Measurements from ENCODE around the gene FAM83D.

The FAM83D gene

GRCh38 chr20:38927902-38928578 lies 1.8 kb downstream of the FAM83D start:
- Histone ChIP-seq H3K4me1 (ENCODE audit: control insufficient read depth, insufficient read depth, low read length) (peaks cover 5% of the 10 kb centered on the region), H3K9ac (ENCODE audit: low read length) (no peak overlapping the region), H3K27me3 (ENCODE audit: control insufficient read depth, insufficient read depth, low read length) (no peaks in the 10 kb centered on the region), H3K27ac (ENCODE audit: low read depth, low read length) (no peak overlapping the region), H3K4me3 (ENCODE audit: low read length) (peak overlapping the region; percentile 35), H3K36me3 (ENCODE audit: control insufficient read depth, insufficient read depth, low read length) (no peaks in the 10 kb centered on the region)

- H3K9ac ChIP-seq (ENCODE audit: low read length): no peak overlapping the region
- H3K27me3 ChIP-seq (ENCODE audit: control insufficient read depth, insufficient read depth, low read length): no peaks in the 10 kb centered on the region
- H3K4me1 ChIP-seq (ENCODE audit: control insufficient read depth, insufficient read depth, low read length): peaks cover 5% of the 10 kb centered on the region
- no peak overlapping the region for H3K4me3 ChIP-seq (ENCODE audit: low read length)
- no peaks in the 10 kb centered on the region for H3K36me3 ChIP-seq (ENCODE audit: control insufficient read depth, insufficient read depth, low read length)
- H3K27ac ChIP-seq (ENCODE audit: low read depth, low read length): no peak overlapping the region
Measured at GRCh38 chr20:38930242-38930569, 4.0 kb downstream of the FAM83D start.

- Histone ChIP-seq H3K4me1 (ENCODE audit: control insufficient read depth, insufficient read depth, low read length) (peaks cover 1% of the 10 kb centered on the region), H3K27ac (ENCODE audit: low read depth, low read length) (no peak overlapping the region), H3K4me3 (ENCODE audit: low read length) (no peak overlapping the region), H3K27me3 (ENCODE audit: control insufficient read depth, insufficient read depth, low read length) (no peaks in the 10 kb centered on the region), H3K36me3 (ENCODE audit: control insufficient read depth, insufficient read depth, low read length) (no peaks in the 10 kb centered on the region), H3K9ac (ENCODE audit: low read length) (no peak overlapping the region)
Measured at GRCh38 chr20:38931984-38932383, 5.8 kb downstream of the FAM83D start.

GRCh38 chr20:38932457-38933120 lies 6.4 kb downstream of the FAM83D start:
- H3K4me1 ChIP-seq (ENCODE audit: control insufficient read depth, insufficient read depth, low read length): no peaks in the 10 kb centered on the region
- H3K27ac ChIP-seq (ENCODE audit: low read depth, low read length): peak overlapping the region; percentile 30
- H3K4me3 ChIP-seq (ENCODE audit: low read length): no peak overlapping the region

GRCh38 chr20:38934530-38934929 lies 8.3 kb downstream of the FAM83D start:
- Histone ChIP-seq H3K27ac (ENCODE audit: low read depth, low read length) (no peak overlapping the region), H3K4me1 (ENCODE audit: control insufficient read depth, insufficient read depth, low read length) (no peaks in the 10 kb centered on the region), H3K9ac (ENCODE audit: low read length) (no peak overlapping the region), H3K27me3 (ENCODE audit: control insufficient read depth, insufficient read depth, low read length) (no peaks in the 10 kb centered on the region), H3K4me3 (ENCODE audit: low read length) (no peak overlapping the region), H3K36me3 (ENCODE audit: control insufficient read depth, insufficient read depth, low read length) (peaks cover 2% of the 10 kb centered on the region)

More at GRCh38 chr20:38932457-38933120, 6.4 kb downstream of the FAM83D start:
- H3K27me3 ChIP-seq (ENCODE audit: control insufficient read depth, insufficient read depth, low read length): no peaks in the 10 kb centered on the region
- no peaks in the 10 kb centered on the region for H3K36me3 ChIP-seq (ENCODE audit: control insufficient read depth, insufficient read depth, low read length)
- H3K9ac ChIP-seq (ENCODE audit: low read length): no peak overlapping the region

GRCh38 chr20:38935285-38935684 lies 9.1 kb downstream of the FAM83D start:
- no peaks in the 10 kb centered on the region for H3K27me3 ChIP-seq (ENCODE audit: control insufficient read depth, insufficient read depth, low read length)
- H3K27ac ChIP-seq (ENCODE audit: low read depth, low read length): no peak overlapping the region
- H3K4me1 ChIP-seq (ENCODE audit: control insufficient read depth, insufficient read depth, low read length): no peaks in the 10 kb centered on the region
- H3K4me3 ChIP-seq (ENCODE audit: low read length): no peak overlapping the region
- peaks cover 2% of the 10 kb centered on the region for H3K36me3 ChIP-seq (ENCODE audit: control insufficient read depth, insufficient read depth, low read length)
- H3K9ac ChIP-seq (ENCODE audit: low read length): no peak overlapping the region

GRCh38 chr20:38935967-38936407 lies 9.8 kb downstream of the FAM83D start:
- peaks cover 2% of the 10 kb centered on the region for H3K36me3 ChIP-seq (ENCODE audit: control insufficient read depth, insufficient read depth, low read length)
- H3K27ac ChIP-seq (ENCODE audit: low read depth, low read length): no peak overlapping the region
- H3K27me3 ChIP-seq (ENCODE audit: control insufficient read depth, insufficient read depth, low read length): no peaks in the 10 kb centered on the region
- no peaks in the 10 kb centered on the region for H3K4me1 ChIP-seq (ENCODE audit: control insufficient read depth, insufficient read depth, low read length)
- H3K9ac ChIP-seq (ENCODE audit: low read length): no peak overlapping the region
- no peak overlapping the region for H3K4me3 ChIP-seq (ENCODE audit: low read length)

GRCh38 chr20:38937000-38937399 lies 10.8 kb downstream of the FAM83D start:
- H3K4me1 ChIP-seq (ENCODE audit: control insufficient read depth, insufficient read depth, low read length): no peaks in the 10 kb centered on the region

GRCh38 chr20:38937978-38938473 lies 11.8 kb downstream of the FAM83D start:
- Histone ChIP-seq H3K4me1 (ENCODE audit: control insufficient read depth, insufficient read depth, low read length) (no peaks in the 10 kb centered on the region), H3K27ac (ENCODE audit: low read depth, low read length) (no peak overlapping the region), H3K9ac (ENCODE audit: low read length) (no peak overlapping the region), H3K4me3 (ENCODE audit: low read length) (no peak overlapping the region), H3K27me3 (ENCODE audit: control insufficient read depth, insufficient read depth, low read length) (no peaks in the 10 kb centered on the region), H3K36me3 (ENCODE audit: control insufficient read depth, insufficient read depth, low read length) (peaks cover 2% of the 10 kb centered on the region)

More at GRCh38 chr20:38937000-38937399, 10.8 kb downstream of the FAM83D start:
- H3K27me3 ChIP-seq (ENCODE audit: control insufficient read depth, insufficient read depth, low read length): no peaks in the 10 kb centered on the region
- no peak overlapping the region for H3K4me3 ChIP-seq (ENCODE audit: low read length)
- H3K27ac ChIP-seq (ENCODE audit: low read depth, low read length): no peak overlapping the region
- H3K36me3 ChIP-seq (ENCODE audit: control insufficient read depth, insufficient read depth, low read length): peaks cover 2% of the 10 kb centered on the region
- no peak overlapping the region for H3K9ac ChIP-seq (ENCODE audit: low read length)

GRCh38 chr20:38939686-38940085 lies 13.5 kb downstream of the FAM83D start:
- Histone ChIP-seq H3K9ac (ENCODE audit: low read length) (no peak overlapping the region), H3K4me1 (ENCODE audit: control insufficient read depth, insufficient read depth, low read length) (no peaks in the 10 kb centered on the region), H3K4me3 (ENCODE audit: low read length) (no peak overlapping the region), H3K36me3 (ENCODE audit: control insufficient read depth, insufficient read depth, low read length) (peaks cover 2% of the 10 kb centered on the region), H3K27me3 (ENCODE audit: control insufficient read depth, insufficient read depth, low read length) (no peaks in the 10 kb centered on the region), H3K27ac (ENCODE audit: low read depth, low read length) (no peak overlapping the region)

- Histone ChIP-seq H3K4me3 (ENCODE audit: low read length) (no peak overlapping the region), H3K9ac (ENCODE audit: low read length) (no peak overlapping the region), H3K4me1 (ENCODE audit: control insufficient read depth, insufficient read depth, low read length) (no peaks in the 10 kb centered on the region)
Measured at GRCh38 chr20:38940644-38941043, 14.4 kb downstream of the FAM83D start.

GRCh38 chr20:38941726-38942389 lies 15.6 kb downstream of the FAM83D start:
- Histone ChIP-seq H3K9ac (ENCODE audit: low read length) (no peak overlapping the region), H3K4me1 (ENCODE audit: control insufficient read depth, insufficient read depth, low read length) (no peaks in the 10 kb centered on the region), H3K27ac (ENCODE audit: low read depth, low read length) (no peak overlapping the region), H3K4me3 (ENCODE audit: low read length) (no peak overlapping the region), H3K27me3 (ENCODE audit: control insufficient read depth, insufficient read depth, low read length) (no peaks in the 10 kb centered on the region), H3K36me3 (ENCODE audit: control insufficient read depth, insufficient read depth, low read length) (peaks cover 2% of the 10 kb centered on the region)

More at GRCh38 chr20:38940644-38941043, 14.4 kb downstream of the FAM83D start:
- Histone ChIP-seq H3K27ac (ENCODE audit: low read depth, low read length) (no peak overlapping the region), H3K36me3 (ENCODE audit: control insufficient read depth, insufficient read depth, low read length) (peaks cover 2% of the 10 kb centered on the region), H3K27me3 (ENCODE audit: control insufficient read depth, insufficient read depth, low read length) (no peaks in the 10 kb centered on the region)

Data from rectal smooth muscle tissue (tissue), 1 donor.